Dendritic cell treated with granulocyte-macrophage colony-stimulating factor and Interleukin-4, amounts not matched to agents 40 ng/mL and 50 ng/mL, for 4 days (primary cell): ENCODE measurements around the gene ADCK1.
"Not testable (repeated sequence)": the region's sequence is repeated elsewhere in the genome, so short reads cannot be mapped to it uniquely, and the experiment has no call there.

Experiments
- H3K27ac Mint-ChIP-seq: one replicate; pipeline ENCODE4 v1.8.0; 2022; ENCODE audit warnings: mild to moderate bottlenecking, mixed read lengths
- H3K27me3 Mint-ChIP-seq: one replicate; pipeline ENCODE4 v1.8.0; 2022; ENCODE audit warnings: mild to moderate bottlenecking, mixed read lengths
- H3K36me3 Mint-ChIP-seq: one replicate; pipeline ENCODE4 v1.8.0; 2022; ENCODE audit warnings: low read depth, mixed read lengths
- H3K4me1 Mint-ChIP-seq: one replicate; pipeline ENCODE4 v1.8.0; 2022; ENCODE audit warnings: low read depth, mixed read lengths
- H3K4me3 Mint-ChIP-seq: one replicate; pipeline ENCODE4 v1.8.0; 2022; ENCODE audit warnings: mild to moderate bottlenecking, moderate library complexity, mixed read lengths
- H3K9me3 Mint-ChIP-seq: one replicate; pipeline ENCODE4 v1.8.0; 2022; ENCODE audit warnings: mixed read lengths
- intact Hi-C: fragments of 100-400 bp; cut with micrococcal nuclease; formaldehyde crosslinking; loops from one replicate; pipeline ENCODE4 v1.15.0; 2022

ADCK1 gene

DNA sequence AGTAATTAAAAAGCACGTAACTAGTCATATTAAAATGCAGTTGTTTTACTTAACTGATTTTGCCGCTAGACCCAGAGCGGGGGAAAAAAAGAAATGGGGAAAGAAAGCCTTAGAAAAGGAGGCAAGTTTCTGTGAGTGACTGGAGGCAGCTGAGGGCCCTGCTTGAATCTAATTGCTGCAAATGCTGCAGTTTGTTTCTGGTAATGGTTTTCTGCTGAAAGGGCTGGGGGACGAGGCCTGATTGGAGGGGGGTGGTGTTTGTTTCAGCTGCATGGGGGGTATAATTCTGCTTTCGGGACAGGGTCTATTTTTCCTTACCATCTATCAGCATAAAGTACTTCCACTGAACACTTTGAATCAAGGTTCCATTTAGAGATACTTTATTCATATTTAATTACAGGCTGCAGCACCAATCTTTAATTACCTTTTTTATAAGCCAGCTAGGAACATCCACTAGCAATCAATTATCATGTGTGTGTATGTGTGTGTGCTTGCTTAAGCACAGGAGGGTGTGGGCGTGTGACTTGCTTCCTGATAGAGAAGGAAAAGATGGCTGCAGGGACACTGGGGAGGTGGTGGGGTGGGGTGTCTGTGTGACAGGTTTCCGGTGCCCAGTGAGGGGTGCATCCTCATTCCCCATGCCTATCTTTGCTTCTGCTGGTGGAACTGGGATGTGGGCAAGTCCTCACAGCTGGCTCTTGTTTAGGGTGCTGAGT lies 83.4 kb downstream of the ADCK1 start:
- H3K27ac Mint-ChIP-seq, result no peak overlapping the region
- no peak overlapping the region for H3K4me3 Mint-ChIP-seq
- peaks cover 7% of the 10 kb centered on the region for H3K9me3 Mint-ChIP-seq
- H3K27me3 Mint-ChIP-seq, result no peaks in the 10 kb centered on the region
- peaks cover 27% of the 10 kb centered on the region for H3K36me3 Mint-ChIP-seq
- intact Hi-C loops, result no loop called here
- H3K4me1 Mint-ChIP-seq, result no peaks in the 10 kb centered on the region

DNA sequence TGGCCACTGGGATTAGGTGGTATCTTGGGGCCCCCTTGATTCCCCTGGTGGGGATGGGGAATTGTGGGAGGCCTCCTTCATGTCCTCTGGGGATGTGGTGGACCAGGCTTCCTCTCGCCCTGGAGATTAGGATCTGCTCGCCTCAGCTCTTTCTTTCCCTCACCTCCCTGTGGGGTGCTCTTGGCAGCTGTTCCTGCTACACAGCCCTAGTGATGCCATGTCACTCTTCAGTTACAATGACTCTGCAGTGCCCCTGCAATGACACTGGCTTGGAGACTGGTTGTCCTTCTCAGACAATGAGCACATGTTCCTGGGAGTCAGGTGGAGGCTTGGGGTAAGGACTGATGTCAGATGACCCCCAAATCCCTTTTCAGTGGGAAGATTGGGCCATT lies 83.9 kb downstream of the ADCK1 start:
- H3K4me3 Mint-ChIP-seq, result no peak overlapping the region
- H3K27ac Mint-ChIP-seq, result no peak overlapping the region
- H3K36me3 Mint-ChIP-seq, result peaks cover 33% of the 10 kb centered on the region
- H3K27me3 Mint-ChIP-seq, result no peaks in the 10 kb centered on the region
- intact Hi-C loops, result no loop called here
- H3K9me3 Mint-ChIP-seq, result peaks cover 12% of the 10 kb centered on the region
- H3K4me1 Mint-ChIP-seq, result no peaks in the 10 kb centered on the region

DNA sequence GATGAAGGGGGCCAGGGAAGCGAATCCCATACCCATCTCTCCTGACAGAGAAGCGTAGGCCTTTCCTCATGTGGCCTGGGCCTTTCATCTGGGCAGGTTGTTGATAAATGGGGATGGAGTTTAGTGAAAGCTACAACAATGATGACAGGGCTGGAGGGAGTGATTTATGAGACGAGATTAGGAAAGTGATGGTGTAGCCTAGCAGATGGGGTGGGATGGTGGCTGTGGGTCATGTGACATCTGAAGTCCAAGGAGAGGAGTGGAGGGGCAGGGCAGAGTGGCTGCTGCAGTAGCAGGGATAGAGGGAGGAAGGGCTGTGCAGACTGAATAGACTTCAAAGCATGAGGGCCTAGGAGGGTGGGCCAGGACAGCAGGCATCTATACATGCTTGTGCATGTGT lies 85.5 kb downstream of the ADCK1 start:
- no peak overlapping the region for H3K4me3 Mint-ChIP-seq
- intact Hi-C loops, result no loop called here
- peaks cover 39% of the 10 kb centered on the region for H3K36me3 Mint-ChIP-seq
- no peak overlapping the region for H3K27ac Mint-ChIP-seq
- peaks cover 27% of the 10 kb centered on the region for H3K9me3 Mint-ChIP-seq
- H3K4me1 Mint-ChIP-seq, result no peaks in the 10 kb centered on the region
- no peaks in the 10 kb centered on the region for H3K27me3 Mint-ChIP-seq

DNA sequence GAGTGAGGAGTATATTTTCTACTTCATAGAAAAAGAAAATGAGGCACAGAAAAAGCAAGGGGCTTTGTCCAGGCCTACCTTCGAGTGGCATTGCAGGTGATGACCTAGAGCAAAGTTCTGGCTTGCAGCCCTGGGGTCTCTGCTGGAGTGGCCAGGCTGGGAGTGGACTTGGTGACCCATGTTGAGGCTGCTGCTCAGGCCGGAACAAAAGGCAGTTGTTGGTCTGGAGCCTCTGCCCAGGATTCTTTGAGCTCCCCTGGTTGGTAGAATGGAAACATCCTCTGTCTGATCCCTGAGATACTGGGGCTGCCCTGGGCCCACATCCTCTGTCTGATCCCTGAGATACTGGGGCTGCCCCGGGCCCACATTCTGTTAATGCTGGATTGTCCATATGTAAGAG lies 86.1 kb downstream of the ADCK1 start:
- intact Hi-C loops, result no loop called here
- peaks cover 27% of the 10 kb centered on the region for H3K9me3 Mint-ChIP-seq
- H3K27me3 Mint-ChIP-seq, result no peaks in the 10 kb centered on the region
- peaks cover 45% of the 10 kb centered on the region for H3K36me3 Mint-ChIP-seq
- H3K4me3 Mint-ChIP-seq, result no peak overlapping the region
- H3K27ac Mint-ChIP-seq, result no peak overlapping the region
- no peaks in the 10 kb centered on the region for H3K4me1 Mint-ChIP-seq

GRCh38 chr14:77888903-77889302 lies 89.0 kb downstream of the ADCK1 start:
- H3K4me3 Mint-ChIP-seq, H3K4me1 Mint-ChIP-seq, intact Hi-C loops, H3K27ac Mint-ChIP-seq, H3K27me3 Mint-ChIP-seq: not testable (repeated sequence)
- H3K36me3 Mint-ChIP-seq, result peaks cover 53% of the 10 kb centered on the region
- H3K9me3 Mint-ChIP-seq, result peaks cover 27% of the 10 kb centered on the region

GRCh38 chr14:77889971-77890442 lies 90.1 kb downstream of the ADCK1 start:
- peaks cover 27% of the 10 kb centered on the region for H3K9me3 Mint-ChIP-seq
- intact Hi-C loops, result no loop called here
- no peak overlapping the region for H3K4me3 Mint-ChIP-seq
- no peaks in the 10 kb centered on the region for H3K4me1 Mint-ChIP-seq
- no peaks in the 10 kb centered on the region for H3K27me3 Mint-ChIP-seq
- no peak overlapping the region for H3K27ac Mint-ChIP-seq
- H3K36me3 Mint-ChIP-seq, result peaks cover 53% of the 10 kb centered on the region

- Mint-ChIP-seq H3K27me3 (no peaks in the 10 kb centered on the region), H3K4me1 (no peaks in the 10 kb centered on the region), H3K36me3 (peaks cover 53% of the 10 kb centered on the region), H3K9me3 (peaks cover 27% of the 10 kb centered on the region), H3K27ac (no peak overlapping the region), H3K4me3 (no peak overlapping the region)
- intact Hi-C loops, result no loop called here
These were observed 91.0 kb downstream of the ADCK1 start for GRCh38 chr14:77890873-77891272.

- peaks cover 47% of the 10 kb centered on the region for H3K36me3 Mint-ChIP-seq
These were observed 92.5 kb downstream of the ADCK1 start for GRCh38 chr14:77892381-77892871.

DNA sequence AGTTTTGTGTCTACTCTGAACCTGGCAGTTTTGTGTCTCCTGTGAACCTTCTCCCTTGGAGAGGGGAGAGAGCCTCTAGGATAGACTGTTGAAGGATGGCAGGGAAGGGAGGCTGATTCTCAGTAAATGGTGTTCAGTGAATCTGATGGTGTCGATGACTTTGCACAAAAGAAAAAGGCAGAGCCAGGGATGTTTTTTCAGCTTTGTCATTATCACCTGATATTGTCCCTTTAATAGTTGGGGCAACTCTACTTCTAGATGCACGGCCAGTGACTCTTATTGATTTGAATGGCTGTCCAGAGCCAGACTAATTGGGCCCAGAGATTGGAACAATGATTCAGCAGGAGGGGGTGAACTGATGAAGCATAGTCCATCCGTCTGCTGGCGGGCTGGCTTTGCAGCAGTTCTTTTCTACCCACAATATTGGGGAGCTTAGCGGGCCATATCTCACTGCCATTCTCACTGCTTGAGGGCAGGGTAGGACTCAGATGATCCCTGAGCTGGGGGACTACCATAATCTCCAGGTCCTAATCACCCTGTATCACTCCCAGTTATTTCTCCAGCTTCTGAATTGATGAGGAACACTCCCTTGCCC lies 93.1 kb downstream of the ADCK1 start:
- peaks cover 44% of the 10 kb centered on the region for H3K36me3 Mint-ChIP-seq
- intact Hi-C loops, result no loop called here
- no peaks in the 10 kb centered on the region for H3K27me3 Mint-ChIP-seq
- no peak overlapping the region for H3K4me3 Mint-ChIP-seq
- H3K4me1 Mint-ChIP-seq, result no peaks in the 10 kb centered on the region
- peaks cover 23% of the 10 kb centered on the region for H3K9me3 Mint-ChIP-seq
- no peak overlapping the region for H3K27ac Mint-ChIP-seq

More at GRCh38 chr14:77892381-77892871, 92.5 kb downstream of the ADCK1 start:
- Mint-ChIP-seq H3K4me3 (no peak overlapping the region), H3K27me3 (no peaks in the 10 kb centered on the region), H3K4me1 (no peaks in the 10 kb centered on the region), H3K9me3 (peaks cover 27% of the 10 kb centered on the region), H3K27ac (no peak overlapping the region)
- intact Hi-C loops, result no loop called here

GRCh38 chr14:77897374-77897773 lies 97.5 kb downstream of the ADCK1 start:
- H3K36me3 Mint-ChIP-seq, result peaks cover 35% of the 10 kb centered on the region
- H3K4me3 Mint-ChIP-seq, result no peak overlapping the region
- H3K4me1 Mint-ChIP-seq, result no peaks in the 10 kb centered on the region
- H3K27ac Mint-ChIP-seq, result no peak overlapping the region
- intact Hi-C loops, result no loop called here
- H3K9me3 Mint-ChIP-seq, result no peaks in the 10 kb centered on the region
- H3K27me3 Mint-ChIP-seq, result no peaks in the 10 kb centered on the region

GRCh38 chr14:77902811-77903210 lies 102.9 kb downstream of the ADCK1 start:
- no peaks in the 10 kb centered on the region for H3K9me3 Mint-ChIP-seq
- no peaks in the 10 kb centered on the region for H3K4me1 Mint-ChIP-seq
- no peaks in the 10 kb centered on the region for H3K27me3 Mint-ChIP-seq
- no peak overlapping the region for H3K27ac Mint-ChIP-seq
- H3K4me3 Mint-ChIP-seq, result no peak overlapping the region
- intact Hi-C loops, result no loop called here
- H3K36me3 Mint-ChIP-seq, result peaks cover 26% of the 10 kb centered on the region

- Mint-ChIP-seq H3K9me3 (no peaks in the 10 kb centered on the region), H3K27ac (no peak overlapping the region), H3K36me3 (peaks cover 26% of the 10 kb centered on the region), H3K4me1 (no peaks in the 10 kb centered on the region), H3K4me3 (no peak overlapping the region), H3K27me3 (no peaks in the 10 kb centered on the region)
- intact Hi-C loops, result no loop called here
These were observed 103.3 kb downstream of the ADCK1 start for GRCh38 chr14:77903221-77903620.

DNA sequence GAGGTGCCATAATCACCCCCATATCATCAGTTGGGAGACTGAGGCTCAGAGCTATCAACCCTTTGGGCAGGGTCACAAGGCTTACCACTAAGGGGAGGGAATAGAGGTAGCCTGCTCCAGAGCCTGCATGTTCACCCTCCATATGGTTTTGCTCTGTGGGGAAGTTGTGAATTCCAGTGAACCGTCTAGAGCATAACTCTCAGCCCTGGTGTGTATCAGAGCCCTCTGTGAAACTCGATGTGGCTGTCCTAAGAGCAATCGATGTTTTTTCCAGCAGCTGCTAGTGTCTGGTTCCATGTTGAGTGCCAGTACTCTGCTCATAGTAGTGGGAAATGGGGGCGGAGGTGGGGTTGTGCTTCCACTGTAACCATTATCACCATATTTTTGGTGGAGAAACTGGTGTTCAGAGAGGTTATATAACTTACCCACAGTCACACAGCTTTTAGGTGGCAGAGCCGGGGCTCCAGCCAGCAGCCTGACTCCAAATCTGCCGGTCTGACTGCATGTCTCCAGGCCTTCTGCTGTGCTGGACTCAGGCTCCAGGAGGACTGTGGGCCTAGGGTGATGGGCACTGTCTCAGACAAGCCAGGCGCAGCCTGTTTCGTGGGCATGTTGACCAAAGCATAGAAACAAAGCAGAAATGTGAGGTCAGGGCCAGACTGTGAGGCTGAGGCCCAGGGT lies 104.2 kb downstream of the ADCK1 start:
- intact Hi-C loops, result no loop called here
- Mint-ChIP-seq H3K4me1 (peaks cover 7% of the 10 kb centered on the region), H3K36me3 (peaks cover 31% of the 10 kb centered on the region), H3K27me3 (no peaks in the 10 kb centered on the region), H3K27ac (no peak overlapping the region), H3K9me3 (no peaks in the 10 kb centered on the region), H3K4me3 (no peak overlapping the region)

DNA sequence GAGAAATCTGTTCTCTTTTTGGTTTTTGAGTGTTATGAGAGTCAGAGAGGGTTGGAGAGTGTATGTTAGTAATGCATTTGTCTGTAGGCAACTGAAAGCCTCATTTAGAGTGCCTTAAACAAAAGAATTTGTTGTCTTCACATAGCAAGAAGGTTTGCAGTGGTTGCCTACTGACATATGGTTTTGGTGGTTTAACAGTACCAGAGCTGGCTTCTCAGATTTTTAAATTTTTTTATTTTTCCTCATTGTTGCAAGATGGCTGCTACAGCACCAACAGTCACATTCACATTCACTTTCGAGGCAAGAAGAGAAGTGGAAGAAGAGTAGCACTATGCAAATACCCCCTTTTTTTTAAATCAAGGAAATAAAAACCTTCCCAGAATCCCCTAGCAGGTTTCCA lies 106.5 kb downstream of the ADCK1 start:
- intact Hi-C loops, result no loop called here
- H3K9me3 Mint-ChIP-seq, result no peaks in the 10 kb centered on the region

More for the DNA sequence above, 106.5 kb downstream of the ADCK1 start:
- no peaks in the 10 kb centered on the region for H3K27me3 Mint-ChIP-seq
- H3K36me3 Mint-ChIP-seq, result peaks cover 30% of the 10 kb centered on the region
- H3K4me1 Mint-ChIP-seq, result peaks cover 10% of the 10 kb centered on the region
- no peak overlapping the region for H3K27ac Mint-ChIP-seq
- H3K4me3 Mint-ChIP-seq, result no peak overlapping the region
